ENCODE measurements around the gene XAB2. TPM values are rescaled to one million over a fixed set of nuclear protein-coding genes. Genes with fewer than 3 reads are reported as not detected.

The XAB2 gene
- total and polyA plus RNA-seq, 9 donors, result 4.2 to 71.7 (median 50.8) TPM

DNA sequence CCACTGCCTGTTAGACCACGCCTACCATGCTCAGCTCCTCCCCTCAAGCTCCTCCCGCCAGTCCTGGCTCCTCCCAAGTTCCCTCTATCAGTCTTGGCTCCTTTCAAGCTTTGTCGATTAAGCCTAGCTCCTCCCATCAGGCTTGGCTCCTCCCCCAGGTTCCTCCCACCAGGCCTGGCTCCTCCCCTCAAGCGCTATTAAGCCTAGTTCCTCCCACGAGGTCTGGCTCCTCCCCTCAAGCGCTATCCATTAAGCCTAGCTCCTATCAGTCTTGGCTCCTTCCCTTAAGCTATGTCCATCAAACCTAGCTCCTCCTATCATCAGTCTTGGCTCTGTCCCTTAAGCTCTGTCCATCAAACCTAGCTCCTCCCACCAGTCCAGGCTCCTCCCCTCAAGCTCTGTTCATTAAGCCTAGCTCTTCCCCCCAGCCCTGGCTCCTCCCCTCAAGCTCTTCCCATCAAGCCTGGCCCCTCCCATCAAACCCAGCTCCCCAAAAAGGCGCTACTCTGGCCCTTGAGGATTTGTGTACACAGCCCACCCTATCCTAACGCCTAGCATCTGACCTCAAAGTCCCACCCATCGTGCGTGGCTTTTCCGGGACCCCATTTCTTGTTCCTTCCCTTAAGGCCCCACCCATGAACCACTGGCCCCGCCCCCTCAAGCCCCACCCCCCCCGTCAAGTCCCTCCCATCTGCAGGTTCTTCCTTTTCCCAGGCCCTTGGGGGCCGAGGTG is 23.7 kb downstream of the XAB2 start:
- Histone ChIP-seq H3K4me1 (ENCODE audit: insufficient read depth) (peaks cover 5% of the 10 kb centered on the region), H3K27me3 (no peaks in the 10 kb centered on the region), H3K27ac (no peak overlapping the region), H3K4me3 (no peak overlapping the region), H3K36me3 (no peaks in the 10 kb centered on the region), H3K9me3 (no peaks in the 10 kb centered on the region)
- intact Hi-C loops (cut with DNase I), result no loop called here
- no peak for DNase-seq
- 61 to 70% (median 68%) methylated on average over 14 of the region's 14 CpGs for WGBS, 3 donors
- TF ChIP-seq POLR2A (IDR thresholded peaks at IDR 0.05), result no peak
- no peak for TF ChIP-seq EP300 (IDR thresholded peaks at IDR 0.05)
- TF ChIP-seq, protein P1, sequence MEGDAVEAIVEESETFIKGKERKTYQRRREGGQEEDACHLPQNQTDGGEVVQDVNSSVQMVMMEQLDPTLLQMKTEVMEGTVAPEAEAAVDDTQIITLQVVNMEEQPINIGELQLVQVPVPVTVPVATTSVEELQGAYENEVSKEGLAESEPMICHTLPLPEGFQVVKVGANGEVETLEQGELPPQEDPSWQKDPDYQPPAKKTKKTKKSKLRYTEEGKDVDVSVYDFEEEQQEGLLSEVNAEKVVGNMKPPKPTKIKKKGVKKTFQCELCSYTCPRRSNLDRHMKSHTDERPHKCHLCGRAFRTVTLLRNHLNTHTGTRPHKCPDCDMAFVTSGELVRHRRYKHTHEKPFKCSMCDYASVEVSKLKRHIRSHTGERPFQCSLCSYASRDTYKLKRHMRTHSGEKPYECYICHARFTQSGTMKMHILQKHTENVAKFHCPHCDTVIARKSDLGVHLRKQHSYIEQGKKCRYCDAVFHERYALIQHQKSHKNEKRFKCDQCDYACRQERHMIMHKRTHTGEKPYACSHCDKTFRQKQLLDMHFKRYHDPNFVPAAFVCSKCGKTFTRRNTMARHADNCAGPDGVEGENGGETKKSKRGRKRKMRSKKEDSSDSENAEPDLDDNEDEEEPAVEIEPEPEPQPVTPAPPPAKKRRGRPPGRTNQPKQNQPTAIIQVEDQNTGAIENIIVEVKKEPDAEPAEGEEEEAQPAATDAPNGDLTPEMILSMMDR (IDR thresholded peaks at IDR 0.05), result no peak

DNA sequence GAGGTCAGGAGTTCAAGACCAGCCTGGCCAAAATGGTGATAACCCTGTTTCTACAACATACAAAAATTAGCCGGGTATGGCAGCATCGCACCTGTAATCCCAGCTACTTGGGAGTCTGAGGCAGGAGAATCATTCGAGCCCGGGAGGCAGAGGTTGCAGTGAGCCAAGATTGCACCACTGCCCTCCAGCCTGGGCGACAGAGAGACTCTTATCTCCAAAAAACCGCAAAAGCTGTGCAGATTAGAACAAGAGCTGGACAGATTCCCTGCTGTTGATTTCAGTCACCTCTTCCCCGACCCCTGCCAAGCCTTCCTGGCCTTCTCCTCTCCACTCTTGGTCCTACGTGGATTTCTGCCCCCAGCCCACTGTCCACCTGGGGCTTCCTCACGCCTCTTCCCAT is 25.4 kb downstream of the XAB2 start:
- 54 to 59% (median 58%) methylated on average over 9 of the region's 9 CpGs for whole genome bisulfite sequencing, 3 donors
- no peak overlapping the region for H3K4me3 ChIP-seq
- intact Hi-C loops (cut with DNase I), result no loop called here
- H3K27ac ChIP-seq, result no peak overlapping the region
- H3K36me3 ChIP-seq, result no peaks in the 10 kb centered on the region
- H3K27me3 ChIP-seq, result no peaks in the 10 kb centered on the region
- H3K9me3 ChIP-seq, result no peaks in the 10 kb centered on the region
- peaks cover 5% of the 10 kb centered on the region for H3K4me1 ChIP-seq (ENCODE audit: insufficient read depth)
- TF ChIP-seq POLR2A (IDR thresholded peaks at IDR 0.05), result no peak
- TF ChIP-seq, protein P1 (IDR thresholded peaks at IDR 0.05), result no peak
- TF ChIP-seq EP300 (IDR thresholded peaks at IDR 0.05), result no peak
- DNase-seq, result no peak

DNA sequence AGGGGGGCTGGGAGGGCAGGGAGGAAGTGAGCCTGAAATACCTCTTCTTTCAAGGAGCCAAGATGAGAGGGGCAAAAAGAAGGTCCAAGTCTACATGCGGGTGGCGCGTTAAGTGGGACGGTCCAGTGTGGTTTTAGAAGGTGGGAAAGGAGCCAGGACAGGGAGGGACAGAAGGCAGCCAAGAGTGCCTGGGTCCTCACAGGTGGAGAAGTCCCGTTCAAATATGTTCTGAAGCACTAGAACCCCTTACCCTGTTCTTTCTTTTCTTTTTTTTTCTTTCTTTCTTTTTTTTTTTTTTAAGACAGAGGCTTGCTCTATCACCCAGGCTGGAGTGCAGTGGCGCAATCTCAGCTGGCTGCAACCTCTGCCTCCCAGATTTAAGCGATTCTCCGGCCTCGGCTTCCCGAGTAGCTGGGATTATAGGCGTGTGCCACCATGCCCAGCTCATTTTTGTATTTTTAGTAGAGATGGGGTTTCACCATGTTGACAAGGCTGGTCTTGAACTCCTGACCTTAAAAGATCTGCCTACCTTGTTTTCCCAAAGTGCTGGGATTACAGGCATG is 26.3 kb downstream of the XAB2 start:
- intact Hi-C loops (cut with DNase I), result no loop called here
- H3K9me3 ChIP-seq, result no peaks in the 10 kb centered on the region
- DNase-seq, result no peak
- H3K27me3 ChIP-seq, result no peaks in the 10 kb centered on the region
- H3K36me3 ChIP-seq, result no peaks in the 10 kb centered on the region
- H3K4me3 ChIP-seq, result no peak overlapping the region
- 5 to 18% (median 9%) methylated on average over 11 of the region's 11 CpGs for whole genome bisulfite sequencing, 3 donors
- no peak overlapping the region for H3K27ac ChIP-seq
- peaks cover 5% of the 10 kb centered on the region for H3K4me1 ChIP-seq (ENCODE audit: insufficient read depth)
- TF ChIP-seq EP300 (IDR thresholded peaks at IDR 0.05) (no peak), POLR2A (IDR thresholded peaks at IDR 0.05) (no peak)
- TF ChIP-seq, protein P1 (IDR thresholded peaks at IDR 0.05), result no peak

DNA sequence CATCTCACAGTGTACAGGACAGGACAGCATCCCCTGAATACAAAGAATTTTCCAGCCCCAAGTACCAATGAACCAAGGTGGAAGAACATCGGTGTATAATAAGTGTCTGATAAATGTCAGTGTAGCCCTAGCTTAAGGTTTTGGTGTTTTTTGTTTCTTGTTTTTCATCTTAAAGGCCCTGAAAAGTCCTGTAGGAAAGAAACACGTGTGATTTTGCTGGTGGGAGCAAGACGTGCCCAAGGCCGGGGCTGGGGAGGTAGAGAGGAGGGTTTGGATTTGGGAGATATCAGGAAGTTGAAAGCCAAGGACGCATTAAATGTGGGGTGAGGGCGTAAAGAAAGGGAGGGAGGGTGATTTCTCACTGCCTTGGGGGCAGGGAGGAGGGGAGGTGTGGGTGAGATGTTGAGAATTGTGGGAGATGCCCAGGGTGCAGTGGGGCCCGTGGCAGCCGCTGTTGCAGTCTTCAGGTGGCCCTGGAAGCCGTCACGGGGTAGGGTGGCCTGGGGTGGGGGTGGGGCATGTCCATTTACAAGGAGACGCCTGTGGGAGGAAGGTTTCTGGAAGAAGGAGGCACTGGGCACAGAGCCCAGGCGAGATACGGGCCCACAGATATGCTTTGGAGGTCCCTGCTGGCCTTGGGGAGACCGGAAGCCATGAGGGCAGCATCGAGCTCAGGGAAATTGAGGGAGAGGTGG is 27.0 kb downstream of the XAB2 start:
- TF ChIP-seq POLR2A (IDR thresholded peaks at IDR 0.05) (no peak), EP300 (IDR thresholded peaks at IDR 0.05) (no peak)
- TF ChIP-seq, protein P1 (IDR thresholded peaks at IDR 0.05), result no peak
- DNase-seq, result peak in 2 of 5 donors; percentile 40 to 78
- H3K9me3 ChIP-seq, result no peaks in the 10 kb centered on the region
- H3K4me1 ChIP-seq (ENCODE audit: insufficient read depth), result peaks cover 5% of the 10 kb centered on the region
- H3K27ac ChIP-seq, result no peak overlapping the region
- no peak overlapping the region for H3K4me3 ChIP-seq
- no peaks in the 10 kb centered on the region for H3K36me3 ChIP-seq
- 2 to 9% (median 3%) methylated on average over 15 of the region's 15 CpGs for WGBS, 3 donors
- H3K27me3 ChIP-seq, result no peaks in the 10 kb centered on the region
- intact Hi-C loops (cut with DNase I), result no loop called here

All from ovary (tissue), 9 donors.